Glomerular visceral epithelial cell (primary cell): ENCODE data around the gene NAA11.
"Not testable (repeated sequence)": the region's sequence is repeated elsewhere in the genome, so short reads cannot be mapped to it uniquely, and the experiment has no call there.

Experiments
- DNase-seq: peaks from one replicate; pipeline ENCODE4 v3.0.0-alpha.2; 2016; ENCODE audit errors: extremely low spot score

The NAA11 gene

GRCh38 chr4:79308971-79309370, 16.9 kb downstream of the NAA11 start:
- DNase-seq: no peak

GRCh38 chr4:79308137-79308536, 17.7 kb downstream of the NAA11 start:
- no peak for DNase-seq

GRCh38 chr4:79306795-79307194, 19.1 kb downstream of the NAA11 start:
- no peak for DNase-seq

GRCh38 chr4:79300280-79300679, 25.6 kb downstream of the NAA11 start:
- no peak for DNase-seq

GRCh38 chr4:79298484-79298883, 27.4 kb downstream of the NAA11 start:
- DNase-seq: no peak

GRCh38 chr4:79298027-79298426, 27.8 kb downstream of the NAA11 start:
- DNase-seq: no peak

- DNase-seq: no peak
These were observed 28.4 kb downstream of the NAA11 start for GRCh38 chr4:79297479-79297878.

GRCh38 chr4:79296768-79297428, 29.0 kb downstream of the NAA11 start:
- no peak for DNase-seq

- no peak for DNase-seq
These were observed 30.8 kb downstream of the NAA11 start for GRCh38 chr4:79295086-79295485.

GRCh38 chr4:79294064-79294463, 31.8 kb downstream of the NAA11 start:
- DNase-seq: no peak

GRCh38 chr4:79292008-79292407, 33.9 kb downstream of the NAA11 start:
- no peak for DNase-seq

GRCh38 chr4:79290376-79290775, 35.5 kb downstream of the NAA11 start:
- DNase-seq: no peak

- DNase-seq: no peak
These were observed 37.7 kb downstream of the NAA11 start for GRCh38 chr4:79288185-79288584.

GRCh38 chr4:79287718-79288117, 38.1 kb downstream of the NAA11 start:
- no peak for DNase-seq

GRCh38 chr4:79287076-79287475, 38.8 kb downstream of the NAA11 start:
- DNase-seq: no peak

- DNase-seq: no peak
These were observed 44.1 kb downstream of the NAA11 start for GRCh38 chr4:79281566-79282359.

GRCh38 chr4:79277467-79277866, 48.4 kb downstream of the NAA11 start:
- not testable (repeated sequence) for DNase-seq

GRCh38 chr4:79273915-79274314, 51.9 kb downstream of the NAA11 start:
- DNase-seq: no peak

- DNase-seq: no peak
These were observed 53.1 kb downstream of the NAA11 start for GRCh38 chr4:79272761-79273160.

- no peak for DNase-seq
These were observed 53.7 kb downstream of the NAA11 start for GRCh38 chr4:79272126-79272525.

GRCh38 chr4:79267671-79268070, 58.2 kb downstream of the NAA11 start:
- no peak for DNase-seq
